ENCODE data around the gene CCS.
A peak's percentile ranks its signal among the peaks of the same experiment; 100 is the strongest.
"Not testable (repeated sequence)": the region's sequence is repeated elsewhere in the genome, so short reads cannot be mapped to it uniquely, and the experiment has no call there.

Gene CCS

DNA sequence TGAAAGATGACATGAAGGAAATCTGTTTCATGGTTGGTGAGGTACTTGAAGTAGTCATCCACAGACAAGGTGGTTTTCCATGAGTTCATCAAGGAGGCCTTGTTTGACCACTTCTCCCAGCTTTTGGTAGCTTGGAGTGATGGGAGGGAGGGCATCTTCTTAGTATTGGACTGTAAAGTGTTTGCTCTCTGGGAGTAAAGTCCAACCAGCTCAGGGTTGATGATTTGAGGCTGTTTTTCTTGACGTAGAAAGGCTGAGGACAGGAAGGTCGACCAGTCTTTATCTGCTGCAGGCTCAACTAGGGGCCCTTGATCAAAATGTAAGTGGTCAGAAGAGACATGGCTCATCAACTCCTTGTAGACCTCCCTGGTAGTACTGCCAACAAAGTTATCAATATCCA is 1.8 kb upstream of the CCS start:
- Histone ChIP-seq H3K27me3 (ENCODE audit: insufficient read depth, low read length) (no peaks in the 10 kb centered on the region), H3K27ac (ENCODE audit: low read depth, low read length) (no peak overlapping the region), H3K4me3 (ENCODE audit: low read depth, low read length) (no peak overlapping the region), H2AFZ (ENCODE audit: low read length, unreplicated experiment) (no peak overlapping the region), H3K36me3 (ENCODE audit: insufficient read depth, low read length) (no peaks in the 10 kb centered on the region), H3K79me2 (ENCODE audit: control insufficient read depth, insufficient read depth, low read length, unreplicated experiment) (peaks cover 9% of the 10 kb centered on the region), H3K4me1 (ENCODE audit: control insufficient read depth, insufficient read depth, low read length, unreplicated experiment) (peaks cover 21% of the 10 kb centered on the region)

DNA sequence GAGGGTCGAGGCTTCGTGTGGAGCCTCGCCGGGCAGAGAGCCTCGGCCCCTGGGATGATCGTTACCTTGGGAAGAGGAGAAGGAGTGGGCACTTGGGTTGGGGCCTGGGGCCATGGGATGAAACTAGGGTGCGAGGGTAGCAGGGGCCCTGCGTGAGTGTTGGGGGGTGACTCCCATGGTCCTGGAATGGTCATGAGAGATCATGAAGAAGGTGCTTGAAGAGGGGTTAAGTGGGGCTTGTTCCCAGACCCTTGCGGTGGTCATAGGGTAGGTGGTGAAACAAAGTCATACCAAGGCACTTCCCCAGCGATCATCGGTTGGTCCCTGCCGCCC is 284 bp downstream of the CCS start:
- H3K27ac ChIP-seq (ENCODE audit: low read depth, low read length) = peak overlapping the region; percentile 3; the same call in 1 of the 2 replicates
- H3K4me3 ChIP-seq (ENCODE audit: low read depth, low read length) = peak overlapping the region; percentile 100
- peaks cover 9% of the 10 kb centered on the region for H3K79me2 ChIP-seq (ENCODE audit: control insufficient read depth, insufficient read depth, low read length, unreplicated experiment)
- H2AFZ ChIP-seq (ENCODE audit: low read length, unreplicated experiment) = peak overlapping the region; percentile 97
- peaks cover 21% of the 10 kb centered on the region for H3K4me1 ChIP-seq (ENCODE audit: control insufficient read depth, insufficient read depth, low read length, unreplicated experiment)
- H3K27me3 ChIP-seq (ENCODE audit: insufficient read depth, low read length) = no peaks in the 10 kb centered on the region
- H3K36me3 ChIP-seq (ENCODE audit: insufficient read depth, low read length) = no peaks in the 10 kb centered on the region

DNA sequence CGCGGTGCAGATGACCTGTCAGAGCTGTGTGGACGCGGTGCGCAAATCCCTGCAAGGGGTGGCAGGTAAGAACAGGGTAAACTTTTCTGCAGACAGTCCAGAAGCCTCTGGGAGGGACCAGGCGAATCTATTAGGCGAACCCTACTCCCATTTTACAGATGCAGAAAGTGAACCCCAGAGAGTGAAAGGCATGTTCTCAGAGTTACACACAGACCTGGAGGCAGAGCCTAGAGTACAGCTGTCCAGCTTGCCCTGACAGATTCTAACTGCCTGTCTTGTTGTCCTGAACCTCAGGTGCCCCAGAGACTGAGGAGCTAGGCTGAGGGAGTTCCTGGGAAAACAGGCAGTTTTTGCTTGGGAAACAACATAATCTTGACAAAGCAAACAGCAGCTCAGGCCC is 665 bp downstream of the CCS start:
- H3K79me2 ChIP-seq (ENCODE audit: control insufficient read depth, insufficient read depth, low read length, unreplicated experiment) = peaks cover 9% of the 10 kb centered on the region
- H3K27ac ChIP-seq (ENCODE audit: low read depth, low read length) = no peak overlapping the region
- H3K4me3 ChIP-seq (ENCODE audit: low read depth, low read length) = peak overlapping the region; percentile 100
- peaks cover 21% of the 10 kb centered on the region for H3K4me1 ChIP-seq (ENCODE audit: control insufficient read depth, insufficient read depth, low read length, unreplicated experiment)
- H3K27me3 ChIP-seq (ENCODE audit: insufficient read depth, low read length) = no peaks in the 10 kb centered on the region
- H2AFZ ChIP-seq (ENCODE audit: low read length, unreplicated experiment) = peak overlapping the region; percentile 97
- no peaks in the 10 kb centered on the region for H3K36me3 ChIP-seq (ENCODE audit: insufficient read depth, low read length)

DNA sequence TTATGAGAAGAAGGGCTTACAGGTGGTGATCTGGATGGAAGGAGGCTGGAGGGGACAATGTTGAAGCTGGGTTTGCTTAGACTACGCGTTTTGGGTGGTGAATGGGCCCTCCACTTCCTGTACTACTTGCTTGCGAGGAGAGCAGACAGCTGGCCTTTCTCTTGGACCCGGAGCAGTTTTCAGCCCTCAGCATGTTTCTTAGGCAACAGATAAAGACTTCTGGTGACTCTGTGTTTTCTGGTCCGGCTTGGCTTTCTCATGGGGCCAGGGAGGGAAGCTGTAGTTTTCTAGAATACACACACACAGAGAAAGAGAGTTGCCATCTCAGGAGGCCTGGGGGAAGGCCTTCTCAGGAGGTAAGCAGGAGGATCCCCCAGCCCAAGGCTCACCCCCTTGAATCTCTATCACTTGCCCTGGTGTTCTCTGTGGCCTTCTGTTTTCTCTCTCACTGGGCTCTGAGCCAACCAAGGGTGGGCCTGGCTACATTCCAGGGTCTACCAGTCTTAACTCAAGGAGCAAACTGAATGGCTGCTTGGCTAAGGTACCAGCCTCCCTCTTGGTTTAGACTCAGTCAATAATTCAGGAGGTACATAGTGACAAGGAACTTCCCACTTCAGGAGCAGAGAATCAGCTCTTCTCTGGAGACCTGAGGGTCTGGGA is 2.4 kb downstream of the CCS start:
- Histone ChIP-seq H2AFZ (ENCODE audit: low read length, unreplicated experiment) (no peak overlapping the region), H3K4me1 (ENCODE audit: control insufficient read depth, insufficient read depth, low read length, unreplicated experiment) (peaks cover 26% of the 10 kb centered on the region)

DNA sequence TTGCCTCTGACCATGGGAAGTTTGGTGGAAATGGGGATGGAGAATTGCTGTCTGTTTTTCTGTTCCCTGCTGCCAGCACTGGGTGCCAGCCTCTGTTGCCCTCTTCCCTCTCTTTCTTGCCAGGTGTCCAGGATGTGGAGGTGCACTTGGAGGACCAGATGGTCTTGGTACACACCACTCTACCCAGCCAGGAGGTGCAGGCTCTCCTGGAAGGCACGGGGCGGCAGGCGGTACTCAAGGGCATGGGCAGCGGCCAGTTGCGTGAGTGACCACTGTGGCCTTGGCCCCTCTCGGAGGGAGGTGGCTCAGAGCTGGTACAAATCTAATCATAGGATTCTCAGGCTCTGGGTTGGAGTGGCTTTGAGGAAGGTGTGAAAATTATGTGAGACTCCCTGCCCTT is 6.0 kb downstream of the CCS start:
- H2AFZ ChIP-seq (ENCODE audit: low read length, unreplicated experiment) = no peak overlapping the region
- H3K27ac ChIP-seq (ENCODE audit: low read depth, low read length) = no peak overlapping the region
- peaks cover 7% of the 10 kb centered on the region; the same call in 1 of the 2 replicates for H3K36me3 ChIP-seq (ENCODE audit: insufficient read depth, low read length)
- peaks cover 48% of the 10 kb centered on the region for H3K4me1 ChIP-seq (ENCODE audit: control insufficient read depth, insufficient read depth, low read length, unreplicated experiment)
- H3K27me3 ChIP-seq (ENCODE audit: insufficient read depth, low read length) = no peaks in the 10 kb centered on the region
- no peak overlapping the region for H3K4me3 ChIP-seq (ENCODE audit: low read depth, low read length)
- no peaks in the 10 kb centered on the region for H3K79me2 ChIP-seq (ENCODE audit: control insufficient read depth, insufficient read depth, low read length, unreplicated experiment)

More for the DNA sequence above, 2.4 kb downstream of the CCS start:
- Histone ChIP-seq H3K27me3 (ENCODE audit: insufficient read depth, low read length) (no peaks in the 10 kb centered on the region), H3K4me3 (ENCODE audit: low read depth, low read length) (peak overlapping the region; percentile 45), H3K36me3 (ENCODE audit: insufficient read depth, low read length) (peaks cover 7% of the 10 kb centered on the region; the same call in 1 of the 2 replicates), H3K79me2 (ENCODE audit: control insufficient read depth, insufficient read depth, low read length, unreplicated experiment) (peaks cover 9% of the 10 kb centered on the region), H3K27ac (ENCODE audit: low read depth, low read length) (peak overlapping the region; percentile 35)

DNA sequence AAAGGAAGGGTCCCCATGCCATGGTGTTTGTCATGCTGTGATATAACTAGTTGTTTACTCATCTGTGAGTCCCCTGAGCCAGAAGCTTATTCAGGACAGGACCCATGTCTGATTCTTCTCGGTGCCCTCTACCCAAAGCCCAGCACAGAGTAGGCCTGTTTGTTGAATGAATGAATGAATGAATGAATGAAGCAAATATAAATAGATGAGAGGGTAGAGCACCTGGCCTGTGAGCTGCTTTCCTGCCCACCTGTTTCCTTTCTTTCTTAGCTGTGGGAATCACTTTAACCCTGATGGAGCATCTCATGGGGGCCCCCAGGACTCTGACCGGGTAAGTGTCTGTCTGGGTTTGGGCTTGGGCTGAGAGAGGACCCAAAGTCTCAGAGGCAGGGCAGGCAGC is 7.2 kb downstream of the CCS start:
- peak overlapping the region; percentile 38 for H3K27ac ChIP-seq (ENCODE audit: low read depth, low read length)
- H3K27me3 ChIP-seq (ENCODE audit: insufficient read depth, low read length) = no peaks in the 10 kb centered on the region
- H3K36me3 ChIP-seq (ENCODE audit: insufficient read depth, low read length) = peaks cover 7% of the 10 kb centered on the region; the same call in 1 of the 2 replicates
- peaks cover 41% of the 10 kb centered on the region for H3K4me1 ChIP-seq (ENCODE audit: control insufficient read depth, insufficient read depth, low read length, unreplicated experiment)
- no peak overlapping the region for H2AFZ ChIP-seq (ENCODE audit: low read length, unreplicated experiment)
- no peaks in the 10 kb centered on the region for H3K79me2 ChIP-seq (ENCODE audit: control insufficient read depth, insufficient read depth, low read length, unreplicated experiment)
- no peak overlapping the region for H3K4me3 ChIP-seq (ENCODE audit: low read depth, low read length)

DNA sequence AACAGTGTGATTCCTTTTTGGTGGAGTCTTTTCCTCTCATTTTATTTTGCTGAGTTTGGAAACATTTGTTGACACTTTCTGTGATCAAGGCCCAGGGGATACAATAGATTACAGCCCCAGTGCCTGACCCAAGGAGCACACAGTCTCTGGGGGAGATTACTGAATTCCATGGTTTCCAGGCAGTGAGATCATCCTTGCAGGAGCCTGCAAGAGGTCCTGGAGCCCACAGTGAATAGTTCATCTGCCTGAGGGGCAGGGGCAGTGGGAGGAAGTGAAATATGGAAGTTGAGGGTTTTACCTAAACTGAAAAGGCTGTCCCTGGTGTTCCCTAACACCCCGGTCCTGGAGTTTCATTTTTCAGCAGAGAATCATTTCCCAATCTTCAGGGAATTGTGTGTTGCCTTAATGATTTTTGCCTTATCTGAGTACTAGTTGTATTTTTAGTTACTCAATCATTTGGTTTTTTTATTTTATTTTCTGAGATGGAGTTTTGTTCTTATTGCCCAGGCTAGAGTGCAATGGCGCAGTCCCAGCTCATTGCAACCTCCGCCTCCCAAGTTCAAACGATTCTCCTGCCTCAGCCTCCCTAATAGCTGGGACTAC is 7.7 kb downstream of the CCS start:
- Histone ChIP-seq H3K4me1 (ENCODE audit: control insufficient read depth, insufficient read depth, low read length, unreplicated experiment) (peaks cover 36% of the 10 kb centered on the region), H3K4me3 (ENCODE audit: low read depth, low read length) (no peak overlapping the region), H3K79me2 (ENCODE audit: control insufficient read depth, insufficient read depth, low read length, unreplicated experiment) (no peaks in the 10 kb centered on the region), H3K27ac (ENCODE audit: low read depth, low read length) (peak overlapping the region; percentile 38), H2AFZ (ENCODE audit: low read length, unreplicated experiment) (no peak overlapping the region), H3K27me3 (ENCODE audit: insufficient read depth, low read length) (no peaks in the 10 kb centered on the region), H3K36me3 (ENCODE audit: insufficient read depth, low read length) (peaks cover 8% of the 10 kb centered on the region; the same call in 1 of the 2 replicates)

DNA sequence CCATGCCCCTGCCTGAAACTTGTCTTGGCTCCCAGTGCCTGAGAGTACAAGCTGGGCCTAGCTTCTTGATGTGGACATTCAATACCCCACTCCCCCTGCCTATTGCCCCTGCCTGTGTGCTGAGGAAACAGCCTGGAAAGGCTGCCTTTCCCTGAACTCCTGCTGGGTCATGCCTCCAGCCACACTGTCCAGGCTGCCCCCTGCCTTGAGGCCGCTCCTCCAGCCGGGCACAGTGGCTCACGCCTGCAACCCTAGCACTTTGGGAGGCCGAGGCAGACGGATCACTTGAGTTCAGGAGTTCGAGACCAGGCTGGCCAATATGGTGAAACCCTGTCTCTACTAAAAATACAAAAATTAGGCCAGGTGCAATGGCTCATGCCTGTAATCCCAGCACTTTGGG is 10.1 kb downstream of the CCS start:
- no peak overlapping the region for H3K4me3 ChIP-seq (ENCODE audit: low read depth, low read length)
- peaks cover 10% of the 10 kb centered on the region; the same call in 1 of the 2 replicates for H3K36me3 ChIP-seq (ENCODE audit: insufficient read depth, low read length)
- H3K79me2 ChIP-seq (ENCODE audit: control insufficient read depth, insufficient read depth, low read length, unreplicated experiment) = no peaks in the 10 kb centered on the region
- no peak overlapping the region; the same call in 1 of the 2 replicates for H3K27ac ChIP-seq (ENCODE audit: low read depth, low read length)
- H3K27me3 ChIP-seq (ENCODE audit: insufficient read depth, low read length) = no peaks in the 10 kb centered on the region
- no peak overlapping the region for H2AFZ ChIP-seq (ENCODE audit: low read length, unreplicated experiment)
- H3K4me1 ChIP-seq (ENCODE audit: control insufficient read depth, insufficient read depth, low read length, unreplicated experiment) = peaks cover 44% of the 10 kb centered on the region

DNA sequence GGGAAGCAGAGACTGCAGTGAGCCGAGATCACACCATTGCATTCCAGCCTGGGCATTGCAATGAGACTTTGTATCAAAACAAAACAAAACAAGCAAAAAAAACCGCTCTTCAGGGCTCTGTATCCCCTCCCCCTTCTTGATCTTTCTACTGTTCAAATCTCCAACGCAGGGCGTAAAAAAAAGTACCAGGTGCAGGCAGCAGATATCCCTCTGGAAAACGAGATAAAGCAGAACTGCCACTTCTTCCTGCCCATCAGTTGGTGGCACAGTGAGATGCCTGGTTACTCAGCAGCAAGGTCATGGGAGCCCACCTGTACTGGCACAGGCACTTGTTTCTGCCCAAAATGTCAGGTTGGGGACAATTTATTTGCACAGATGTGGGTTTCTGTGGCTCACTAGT is 11.2 kb downstream of the CCS start:
- H3K4me1 ChIP-seq (ENCODE audit: control insufficient read depth, insufficient read depth, low read length, unreplicated experiment) = peaks cover 47% of the 10 kb centered on the region
- no peaks in the 10 kb centered on the region for H3K79me2 ChIP-seq (ENCODE audit: control insufficient read depth, insufficient read depth, low read length, unreplicated experiment)
- H3K27me3 ChIP-seq (ENCODE audit: insufficient read depth, low read length) = no peaks in the 10 kb centered on the region
- no peak overlapping the region for H3K4me3 ChIP-seq (ENCODE audit: low read depth, low read length)
- no peak overlapping the region for H2AFZ ChIP-seq (ENCODE audit: low read length, unreplicated experiment)
- peaks cover 8% of the 10 kb centered on the region; the same call in 1 of the 2 replicates for H3K36me3 ChIP-seq (ENCODE audit: insufficient read depth, low read length)
- H3K27ac ChIP-seq (ENCODE audit: low read depth, low read length) = no peak overlapping the region

DNA sequence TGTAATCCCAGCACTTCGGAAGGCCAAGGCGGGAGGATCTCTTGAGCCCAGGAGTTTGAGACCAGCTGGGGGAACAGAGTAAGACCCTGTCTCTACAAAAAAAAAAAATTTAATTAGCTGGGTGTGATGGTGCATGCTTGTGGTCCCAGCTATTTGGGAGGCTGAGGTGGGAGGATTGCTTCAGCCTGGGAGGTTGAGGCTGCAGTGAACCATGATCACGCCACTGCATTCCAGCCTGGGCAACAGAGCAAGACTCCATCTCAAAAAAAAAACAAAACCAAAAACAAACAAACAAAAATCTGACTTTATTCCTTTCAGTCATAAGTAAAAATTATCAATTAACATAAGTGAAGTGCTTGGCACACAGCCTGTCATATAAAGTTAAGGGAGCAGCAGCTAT is 13.6 kb downstream of the CCS start:
- not testable (repeated sequence) for H3K36me3 ChIP-seq (ENCODE audit: insufficient read depth, low read length); H3K27me3 ChIP-seq (ENCODE audit: insufficient read depth, low read length); H3K79me2 ChIP-seq (ENCODE audit: control insufficient read depth, insufficient read depth, low read length, unreplicated experiment); H2AFZ ChIP-seq (ENCODE audit: low read length, unreplicated experiment); H3K4me3 ChIP-seq (ENCODE audit: low read depth, low read length)
- H3K27ac ChIP-seq (ENCODE audit: low read depth, low read length) = peak overlapping the region; percentile 78
- peaks cover 30% of the 10 kb centered on the region for H3K4me1 ChIP-seq (ENCODE audit: control insufficient read depth, insufficient read depth, low read length, unreplicated experiment)
